SK-N-SH (cell line): ENCODE results near the gene TAAR2. TPM values are rescaled to one million over a fixed set of nuclear protein-coding genes. Genes with fewer than 3 reads are reported as not detected.

ENCODE experiments used
- CTCF ChIA-PET: fragments of 300-600, 350-600 bp; formaldehyde crosslinking; extraction: SDS; loops from one replicate; lab custom pipeline; 2021; lab: Yijun Ruan, JAX
- POLR2A ChIA-PET: fragments of 350-600 bp; sonication (Branson Sonifier 250); formaldehyde crosslinking; extraction: SDS; loops from one replicate; lab custom pipeline; 2020; ENCODE audit warnings: antibody characterized with exemption, inconsistent platforms; lab: Yijun Ruan, JAX
- DNase-seq: peaks from one replicate; pipeline ENCODE4 v3.0.0; 2012
- H2AFZ ChIP-seq: fragments of 200-600 bp; sonication (generic); 2 replicates; pipeline ENCODE4 v1.8.1; 2016; ENCODE audit warnings: antibody characterized with exemption, mild to moderate bottlenecking, low read depth
- H3F3A ChIP-seq: fragments of 200-600 bp; sonication (generic); replicated peaks from 2 replicates; pipeline ENCODE3; 2016; ENCODE audit warnings: antibody characterized with exemption, mild to moderate bottlenecking; ENCODE audit not compliant: insufficient read depth
- H3K27ac ChIP-seq, 2 experiments: fragments of 200-500 bp in 1 of 2; fragments of 200-600 bp in 1 of 2; sonication (Bioruptor generic) in 1 of 2; sonication (generic), shearing (Covaris generic) in 1 of 2; 2 replicates each; pipeline versions ENCODE4 v1.5.1 to v1.6.1; 2014 to 2016; ENCODE audit warnings: low read depth in 2 of 2, inconsistent platforms in 1 of 2, low read length in 1 of 2, mild to moderate bottlenecking in 1 of 2, mixed read lengths in 1 of 2
- H3K27me3 ChIP-seq: fragments of 200-600 bp; sonication (generic), shearing (Covaris generic); 2 replicates; pipeline ENCODE4 v1.6.1; 2016; ENCODE audit warnings: mixed run types; ENCODE audit not compliant: insufficient read depth
- H3K36me3 ChIP-seq, 2 experiments: fragments of 200-500 bp in 1 of 2; fragments of 200-600 bp in 1 of 2; sonication (Bioruptor generic) in 1 of 2; sonication (generic) in 1 of 2; replicated peaks in 1 of 2; 2 replicates each; pipeline versions ENCODE3 to v1.5.1; 2014 to 2016; ENCODE audit warnings: low read length in 1 of 2, mild to moderate bottlenecking in 1 of 2; ENCODE audit not compliant: insufficient read depth in 2 of 2, control insufficient read depth in 1 of 2
- H3K4me1 ChIP-seq, 2 experiments: fragments of 200-500 bp in 1 of 2; fragments of 200-600 bp in 1 of 2; sonication (Bioruptor generic) in 1 of 2; sonication (generic), shearing (Covaris generic) in 1 of 2; 2 replicates each; pipeline versions ENCODE4 v1.5.1 to v1.6.1; 2014 to 2016; ENCODE audit warnings: low read depth in 1 of 2, low read length in 1 of 2, mixed run types in 1 of 2; ENCODE audit not compliant: insufficient read depth in 2 of 2, control insufficient read depth in 1 of 2
- H3K4me2 ChIP-seq: fragments of 200-600 bp; sonication (generic), shearing (Covaris generic); 2 replicates; pipeline ENCODE4 v1.6.1; 2017; ENCODE audit warnings: mixed run types
- H3K4me3 ChIP-seq, 2 experiments: fragments of 200-500 bp in 1 of 2; fragments of 200-600 bp in 1 of 2; sonication (Bioruptor generic) in 1 of 2; sonication (generic), shearing (Covaris generic) in 1 of 2; 2 replicates each; pipeline versions ENCODE4 v1.5.1 to v1.8.1; 2014 to 2016; ENCODE audit warnings: low read depth in 2 of 2, inconsistent platforms in 1 of 2, low read length in 1 of 2, mild to moderate bottlenecking in 1 of 2, mixed read lengths in 1 of 2, moderate library complexity in 1 of 2
- H3K79me2 ChIP-seq: fragments of 200-600 bp; sonication (generic); 2 replicates; pipeline ENCODE4 v1.8.1; 2017; ENCODE audit warnings: mild to moderate bottlenecking; ENCODE audit not compliant: insufficient read depth
- H3K9ac ChIP-seq: fragments of 200-600 bp; sonication (generic); 2 replicates; pipeline ENCODE4 v1.6.1; 2017; ENCODE audit warnings: mixed run types
- H3K9me2 ChIP-seq: fragments of 200-600 bp; sonication (generic); 2 replicates; pipeline ENCODE4 v1.6.1; 2017; ENCODE audit warnings: mixed run types
- H3K9me3 ChIP-seq: fragments of 200-600 bp; sonication (generic); 2 replicates; pipeline ENCODE4 v1.6.1; 2017; ENCODE audit warnings: mixed run types, mild to moderate bottlenecking, moderate library complexity
- H4K20me1 ChIP-seq: fragments of 200-600 bp; sonication (generic); 2 replicates; pipeline ENCODE4 v1.6.1; 2017; ENCODE audit warnings: mild to moderate bottlenecking, mixed run types; ENCODE audit not compliant: insufficient read depth
- EP300 ChIP-seq, 2 experiments: IDR thresholded peaks; 2 replicates each; pipeline versions ENCODE4 v1.4.0 to v1.6.1; 2012; ENCODE audit warnings: borderline replicate concordance in 1 of 2, low read depth in 1 of 2, low read length in 1 of 2
- EZH2phosphoT487 ChIP-seq: fragments of 200-600 bp; sonication (generic); IDR thresholded peaks from 2 replicates; pipeline ENCODE4 v1.6.1; 2017; ENCODE audit warnings: low read depth, mixed run types, mild to moderate bottlenecking, antibody characterized with exemption, moderate library complexity, borderline replicate concordance
- FOXM1 ChIP-seq: IDR thresholded peaks from 2 replicates; pipeline ENCODE4 v1.4.0; 2012; ENCODE audit warnings: low read depth, mild to moderate bottlenecking
- GATA2 ChIP-seq: sonication (generic); formaldehyde crosslinking; IDR thresholded peaks from 2 replicates; pipeline ENCODE4 v1.5.0; 2020; ENCODE audit warnings: mild to moderate bottlenecking, missing genetic modification reagents
- JUND ChIP-seq: IDR thresholded peaks from 2 replicates; pipeline ENCODE4 v1.4.0; 2012
- MEF2A ChIP-seq: IDR thresholded peaks from 2 replicates; pipeline ENCODE4 v1.4.0; 2012; ENCODE audit warnings: low read depth, borderline replicate concordance
- MXI1 ChIP-seq: IDR thresholded peaks from 2 replicates; pipeline ENCODE4 v1.6.1; 2012; ENCODE audit warnings: mild to moderate bottlenecking, low read depth, low read length, improper control_type of control experiment
- RCOR1 ChIP-seq: fragments of 150-350 bp; IDR thresholded peaks from 2 replicates; pipeline ENCODE4 v1.6.1; 2017; ENCODE audit warnings: antibody characterized with exemption, low read length
- SIN3A ChIP-seq: IDR thresholded peaks from 2 replicates; pipeline ENCODE4 v1.6.1; 2012; ENCODE audit warnings: low read depth, mild to moderate bottlenecking, low read length, moderate library complexity, borderline replicate concordance
- SMC3 ChIP-seq: IDR thresholded peaks from 2 replicates; pipeline ENCODE4 v1.6.1; 2012; ENCODE audit warnings: low read depth, low read length, improper control_type of control experiment
- TCF12 ChIP-seq: IDR thresholded peaks from 2 replicates; pipeline ENCODE4 v1.4.0; 2012
- YY1 ChIP-seq: IDR thresholded peaks from 2 replicates; pipeline ENCODE4 v1.4.0; 2012; ENCODE audit warnings: low read depth, mild to moderate bottlenecking
- WGBS: methylation state at CpG from one replicate; pipeline ENCODE4 v1.1.6; 2017; ENCODE audit warnings: low lambda C conversion rate; 5-methylcytosine and 5-hydroxymethylcytosine counted together
- polyA plus RNA-seq, 3 experiments: library from polyadenylated mRNA; depleted of rRNA; stranded (reverse); fragments of >200 nt; gene quantifications; 2 replicates each; pipeline ENCODE4 v1.2.3, GENCODE V29; 2012
- TF ChIP-seq, protein P1 (sequence below): IDR thresholded peaks from 2 replicates; pipeline ENCODE4 v1.4.0; 2012; ENCODE audit warnings: low read depth
- TF ChIP-seq, protein P2 (sequence below): fragments of 150-350 bp; IDR thresholded peaks from 2 replicates; pipeline ENCODE4 v1.6.1; 2016; ENCODE audit warnings: mild to moderate bottlenecking, low read depth, low read length
- TF ChIP-seq, protein P3 (sequence below): fragments of 200-600 bp; sonication (generic); IDR thresholded peaks from 2 replicates; pipeline ENCODE4 v1.6.1; 2017; ENCODE audit warnings: antibody characterized with exemption, mild to moderate bottlenecking, moderate library complexity
- TF ChIP-seq, protein P4 (sequence below): fragments of 150-350 bp; IDR thresholded peaks from 2 replicates; pipeline ENCODE4 v1.6.1; 2017; ENCODE audit warnings: antibody characterized with exemption, low read length, low read depth, borderline replicate concordance
- TF ChIP-seq, protein P5 (sequence below): IDR thresholded peaks from 2 replicates; pipeline ENCODE4 v1.6.1; 2012; ENCODE audit warnings: mild to moderate bottlenecking, low read depth, low read length, moderate library complexity
- TF ChIP-seq, protein P6 (sequence below): IDR thresholded peaks from 2 replicates; pipeline ENCODE4 v1.4.0; 2012; ENCODE audit warnings: low read depth, borderline replicate concordance
- TF ChIP-seq, protein P7 (sequence below): IDR thresholded peaks from 2 replicates; pipeline ENCODE4; 2012

The TAAR2 gene
- polyA plus RNA-seq, 1 of the 3 experiments (the other 2 are of a cell fraction): not detected

DNA sequence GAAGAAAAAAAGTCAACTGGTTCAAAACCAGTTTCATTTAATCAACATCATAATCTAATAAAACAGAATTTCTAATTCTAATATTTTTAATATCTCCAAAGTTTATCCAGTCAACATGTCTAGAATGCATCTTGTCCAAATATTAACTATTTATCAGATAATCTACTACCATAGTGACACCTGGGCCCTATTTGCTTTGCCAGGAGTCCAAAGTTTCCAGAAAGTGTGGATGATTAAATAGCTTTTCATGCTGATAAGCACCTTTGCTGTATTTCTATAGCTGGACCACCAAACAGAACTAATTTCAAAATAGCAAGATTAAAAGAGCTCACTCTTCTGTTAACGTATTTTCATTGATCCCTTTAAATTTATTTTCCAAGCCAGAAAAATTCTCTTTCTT, 47.2 kb upstream of the TAAR2 start:
- H3K27me3 ChIP-seq: no peaks in the 10 kb centered on the region
- no peaks in the 10 kb centered on the region for H3K9me2 ChIP-seq
- no peaks in the 10 kb centered on the region for H3F3A ChIP-seq
- H3K36me3 ChIP-seq: no peaks in the 10 kb centered on the region
- no peaks in the 10 kb centered on the region for H3K9me3 ChIP-seq
- H3K9ac ChIP-seq: no peak overlapping the region
- H3K27ac ChIP-seq: no peak overlapping the region
- 12% methylated on average over 1 of the region's 1 CpG for WGBS
- no peaks in the 10 kb centered on the region for H3K79me2 ChIP-seq
- no peaks in the 10 kb centered on the region for H3K4me1 ChIP-seq
- no peak for DNase-seq
- TF ChIP-seq GATA2 (CRISPR knock-in tag) (no peak), MXI1 (no peak), YY1 (no peak), RCOR1 (no peak), EP300 (IDR thresholded peaks at IDR 0.05; ENCODE audit: borderline replicate concordance in 1 of 2, low read depth in 1 of 2, low read length in 1 of 2) (no peak), SIN3A (no peak), JUND (no peak), TCF12 (no peak), SMC3 (no peak), EZH2phosphoT487 (no peak), MEF2A (no peak), FOXM1 (no peak)
- TF ChIP-seq, protein P1, sequence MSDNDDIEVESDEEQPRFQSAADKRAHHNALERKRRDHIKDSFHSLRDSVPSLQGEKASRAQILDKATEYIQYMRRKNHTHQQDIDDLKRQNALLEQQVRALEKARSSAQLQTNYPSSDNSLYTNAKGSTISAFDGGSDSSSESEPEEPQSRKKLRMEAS: no peak
- TF ChIP-seq, protein P2, sequence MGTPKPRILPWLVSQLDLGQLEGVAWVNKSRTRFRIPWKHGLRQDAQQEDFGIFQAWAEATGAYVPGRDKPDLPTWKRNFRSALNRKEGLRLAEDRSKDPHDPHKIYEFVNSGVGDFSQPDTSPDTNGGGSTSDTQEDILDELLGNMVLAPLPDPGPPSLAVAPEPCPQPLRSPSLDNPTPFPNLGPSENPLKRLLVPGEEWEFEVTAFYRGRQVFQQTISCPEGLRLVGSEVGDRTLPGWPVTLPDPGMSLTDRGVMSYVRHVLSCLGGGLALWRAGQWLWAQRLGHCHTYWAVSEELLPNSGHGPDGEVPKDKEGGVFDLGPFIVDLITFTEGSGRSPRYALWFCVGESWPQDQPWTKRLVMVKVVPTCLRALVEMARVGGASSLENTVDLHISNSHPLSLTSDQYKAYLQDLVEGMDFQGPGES: no peak
- TF ChIP-seq, protein P3, sequence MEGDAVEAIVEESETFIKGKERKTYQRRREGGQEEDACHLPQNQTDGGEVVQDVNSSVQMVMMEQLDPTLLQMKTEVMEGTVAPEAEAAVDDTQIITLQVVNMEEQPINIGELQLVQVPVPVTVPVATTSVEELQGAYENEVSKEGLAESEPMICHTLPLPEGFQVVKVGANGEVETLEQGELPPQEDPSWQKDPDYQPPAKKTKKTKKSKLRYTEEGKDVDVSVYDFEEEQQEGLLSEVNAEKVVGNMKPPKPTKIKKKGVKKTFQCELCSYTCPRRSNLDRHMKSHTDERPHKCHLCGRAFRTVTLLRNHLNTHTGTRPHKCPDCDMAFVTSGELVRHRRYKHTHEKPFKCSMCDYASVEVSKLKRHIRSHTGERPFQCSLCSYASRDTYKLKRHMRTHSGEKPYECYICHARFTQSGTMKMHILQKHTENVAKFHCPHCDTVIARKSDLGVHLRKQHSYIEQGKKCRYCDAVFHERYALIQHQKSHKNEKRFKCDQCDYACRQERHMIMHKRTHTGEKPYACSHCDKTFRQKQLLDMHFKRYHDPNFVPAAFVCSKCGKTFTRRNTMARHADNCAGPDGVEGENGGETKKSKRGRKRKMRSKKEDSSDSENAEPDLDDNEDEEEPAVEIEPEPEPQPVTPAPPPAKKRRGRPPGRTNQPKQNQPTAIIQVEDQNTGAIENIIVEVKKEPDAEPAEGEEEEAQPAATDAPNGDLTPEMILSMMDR: no peak
- TF ChIP-seq, protein P4, sequence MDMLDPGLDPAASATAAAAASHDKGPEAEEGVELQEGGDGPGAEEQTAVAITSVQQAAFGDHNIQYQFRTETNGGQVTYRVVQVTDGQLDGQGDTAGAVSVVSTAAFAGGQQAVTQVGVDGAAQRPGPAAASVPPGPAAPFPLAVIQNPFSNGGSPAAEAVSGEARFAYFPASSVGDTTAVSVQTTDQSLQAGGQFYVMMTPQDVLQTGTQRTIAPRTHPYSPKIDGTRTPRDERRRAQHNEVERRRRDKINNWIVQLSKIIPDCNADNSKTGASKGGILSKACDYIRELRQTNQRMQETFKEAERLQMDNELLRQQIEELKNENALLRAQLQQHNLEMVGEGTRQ: no peak
- TF ChIP-seq, protein P5, sequence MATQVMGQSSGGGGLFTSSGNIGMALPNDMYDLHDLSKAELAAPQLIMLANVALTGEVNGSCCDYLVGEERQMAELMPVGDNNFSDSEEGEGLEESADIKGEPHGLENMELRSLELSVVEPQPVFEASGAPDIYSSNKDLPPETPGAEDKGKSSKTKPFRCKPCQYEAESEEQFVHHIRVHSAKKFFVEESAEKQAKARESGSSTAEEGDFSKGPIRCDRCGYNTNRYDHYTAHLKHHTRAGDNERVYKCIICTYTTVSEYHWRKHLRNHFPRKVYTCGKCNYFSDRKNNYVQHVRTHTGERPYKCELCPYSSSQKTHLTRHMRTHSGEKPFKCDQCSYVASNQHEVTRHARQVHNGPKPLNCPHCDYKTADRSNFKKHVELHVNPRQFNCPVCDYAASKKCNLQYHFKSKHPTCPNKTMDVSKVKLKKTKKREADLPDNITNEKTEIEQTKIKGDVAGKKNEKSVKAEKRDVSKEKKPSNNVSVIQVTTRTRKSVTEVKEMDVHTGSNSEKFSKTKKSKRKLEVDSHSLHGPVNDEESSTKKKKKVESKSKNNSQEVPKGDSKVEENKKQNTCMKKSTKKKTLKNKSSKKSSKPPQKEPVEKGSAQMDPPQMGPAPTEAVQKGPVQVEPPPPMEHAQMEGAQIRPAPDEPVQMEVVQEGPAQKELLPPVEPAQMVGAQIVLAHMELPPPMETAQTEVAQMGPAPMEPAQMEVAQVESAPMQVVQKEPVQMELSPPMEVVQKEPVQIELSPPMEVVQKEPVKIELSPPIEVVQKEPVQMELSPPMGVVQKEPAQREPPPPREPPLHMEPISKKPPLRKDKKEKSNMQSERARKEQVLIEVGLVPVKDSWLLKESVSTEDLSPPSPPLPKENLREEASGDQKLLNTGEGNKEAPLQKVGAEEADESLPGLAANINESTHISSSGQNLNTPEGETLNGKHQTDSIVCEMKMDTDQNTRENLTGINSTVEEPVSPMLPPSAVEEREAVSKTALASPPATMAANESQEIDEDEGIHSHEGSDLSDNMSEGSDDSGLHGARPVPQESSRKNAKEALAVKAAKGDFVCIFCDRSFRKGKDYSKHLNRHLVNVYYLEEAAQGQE: no peak
- TF ChIP-seq, protein P6, sequence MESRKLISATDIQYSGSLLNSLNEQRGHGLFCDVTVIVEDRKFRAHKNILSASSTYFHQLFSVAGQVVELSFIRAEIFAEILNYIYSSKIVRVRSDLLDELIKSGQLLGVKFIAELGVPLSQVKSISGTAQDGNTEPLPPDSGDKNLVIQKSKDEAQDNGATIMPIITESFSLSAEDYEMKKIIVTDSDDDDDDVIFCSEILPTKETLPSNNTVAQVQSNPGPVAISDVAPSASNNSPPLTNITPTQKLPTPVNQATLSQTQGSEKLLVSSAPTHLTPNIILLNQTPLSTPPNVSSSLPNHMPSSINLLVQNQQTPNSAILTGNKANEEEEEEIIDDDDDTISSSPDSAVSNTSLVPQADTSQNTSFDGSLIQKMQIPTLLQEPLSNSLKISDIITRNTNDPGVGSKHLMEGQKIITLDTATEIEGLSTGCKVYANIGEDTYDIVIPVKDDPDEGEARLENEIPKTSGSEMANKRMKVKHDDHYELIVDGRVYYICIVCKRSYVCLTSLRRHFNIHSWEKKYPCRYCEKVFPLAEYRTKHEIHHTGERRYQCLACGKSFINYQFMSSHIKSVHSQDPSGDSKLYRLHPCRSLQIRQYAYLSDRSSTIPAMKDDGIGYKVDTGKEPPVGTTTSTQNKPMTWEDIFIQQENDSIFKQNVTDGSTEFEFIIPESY: no peak
- TF ChIP-seq, protein P7, sequence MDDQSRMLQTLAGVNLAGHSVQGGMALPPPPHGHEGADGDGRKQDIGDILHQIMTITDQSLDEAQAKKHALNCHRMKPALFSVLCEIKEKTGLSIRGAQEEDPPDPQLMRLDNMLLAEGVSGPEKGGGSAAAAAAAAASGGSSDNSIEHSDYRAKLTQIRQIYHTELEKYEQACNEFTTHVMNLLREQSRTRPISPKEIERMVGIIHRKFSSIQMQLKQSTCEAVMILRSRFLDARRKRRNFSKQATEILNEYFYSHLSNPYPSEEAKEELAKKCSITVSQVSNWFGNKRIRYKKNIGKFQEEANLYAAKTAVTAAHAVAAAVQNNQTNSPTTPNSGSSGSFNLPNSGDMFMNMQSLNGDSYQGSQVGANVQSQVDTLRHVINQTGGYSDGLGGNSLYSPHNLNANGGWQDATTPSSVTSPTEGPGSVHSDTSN: no peak
- TF ChIP-seq, all 33 proteins: peak for 0
- Histone ChIP-seq H3K4me3 (no peak overlapping the region), H2AFZ (no peak overlapping the region), H4K20me1 (no peaks in the 10 kb centered on the region), H3K4me2 (no peak overlapping the region)
- CTCF ChIA-PET: interaction anchor here (0.6 to 3.1 kb wide), 2 partner anchors 127 to 696 kb away, joined by 3 to 10 read pairs; partner anchors contain the start of gene SLC18B1
- POLR2A ChIA-PET: no interaction called here
